Activated CD4-positive, CD25-positive, alpha-beta regulatory T cell treated with anti-CD3 and anti-CD28 coated beads, Interleukin-2, amount 50 U/mL, for 72 hours (primary cell): ENCODE data around the gene ST6GALNAC5.

Source experiments
- DNase-seq: peaks from one replicate; pipeline ENCODE4 v3.0.0; 2021

Gene ST6GALNAC5

DNA sequence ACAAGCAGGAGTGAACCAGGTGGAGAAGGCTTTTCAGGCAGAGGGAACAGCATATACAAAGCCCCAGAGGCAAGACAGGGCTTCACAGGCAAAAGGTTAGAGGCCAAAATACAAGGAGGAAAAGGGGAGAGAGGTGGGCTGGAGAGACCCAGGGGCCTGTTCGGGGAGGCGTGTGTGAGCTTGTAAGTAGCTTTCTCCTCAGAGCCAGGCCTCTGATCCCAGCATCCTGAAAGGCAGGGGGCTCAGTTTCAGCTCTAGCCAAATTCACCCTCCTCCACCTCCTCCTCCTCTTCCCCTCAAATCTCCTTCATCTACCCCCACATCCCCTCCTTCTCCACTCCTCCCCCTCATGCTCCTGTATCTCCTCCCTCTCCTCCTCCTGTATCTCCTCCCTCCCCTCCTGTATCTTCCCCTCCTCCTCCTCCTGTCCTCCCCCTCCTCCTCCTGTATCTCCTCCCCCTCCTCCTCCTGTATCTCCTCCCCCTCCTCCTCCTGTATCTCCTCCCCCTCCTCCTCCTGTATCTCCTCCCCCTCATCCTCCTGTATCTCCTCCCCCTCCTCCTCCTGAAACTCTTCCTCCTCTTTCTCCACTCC is 148.6 kb downstream of the ST6GALNAC5 start:
- no peak for DNase-seq

DNA sequence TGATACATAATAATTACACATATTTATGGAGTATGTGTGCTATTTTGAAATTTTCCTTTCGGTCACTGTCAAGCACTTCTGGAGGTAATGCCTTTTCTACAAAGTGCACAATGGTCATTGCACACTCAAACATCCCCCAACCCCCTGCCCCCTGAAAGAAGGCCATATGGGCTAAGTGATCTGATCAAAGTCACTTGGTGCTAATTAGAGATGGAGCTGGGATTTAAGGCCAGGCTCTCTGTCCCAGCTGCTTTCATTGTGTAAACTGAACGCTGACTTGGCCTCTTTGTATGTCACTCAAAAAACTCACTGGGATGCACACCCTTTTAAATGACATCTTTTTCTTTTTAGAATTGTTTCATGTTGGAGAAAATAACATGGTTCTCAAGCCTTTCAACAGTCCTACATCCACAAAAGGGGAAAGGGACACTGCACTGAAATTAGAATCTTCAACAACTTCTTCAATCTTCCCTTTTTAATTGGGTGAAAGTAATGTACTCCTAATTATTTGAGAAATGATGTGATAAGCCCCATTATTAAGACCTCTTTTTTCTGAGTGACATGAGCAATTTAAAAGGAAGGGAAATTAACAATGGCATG is 149.2 kb downstream of the ST6GALNAC5 start:
- DNase-seq: no peak

DNA sequence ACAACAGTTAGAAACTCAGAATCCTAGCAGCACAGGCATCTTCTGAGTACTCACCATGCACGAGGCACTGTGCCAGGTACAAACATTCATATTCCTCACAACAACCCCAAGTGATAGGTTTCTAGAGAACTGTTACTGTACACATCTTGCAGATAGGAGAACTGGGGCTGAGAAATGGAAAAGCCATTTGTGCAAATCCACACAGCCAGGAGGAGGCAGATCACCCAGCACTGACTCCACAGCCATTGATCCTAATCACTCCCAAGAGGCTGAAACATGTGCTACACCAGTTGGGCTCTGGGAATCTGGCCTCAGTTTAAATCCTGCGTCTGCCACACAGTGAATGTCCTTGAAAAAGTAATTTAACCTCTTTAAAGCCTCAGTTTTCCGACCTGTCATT is 151.0 kb downstream of the ST6GALNAC5 start:
- no peak for DNase-seq

DNA sequence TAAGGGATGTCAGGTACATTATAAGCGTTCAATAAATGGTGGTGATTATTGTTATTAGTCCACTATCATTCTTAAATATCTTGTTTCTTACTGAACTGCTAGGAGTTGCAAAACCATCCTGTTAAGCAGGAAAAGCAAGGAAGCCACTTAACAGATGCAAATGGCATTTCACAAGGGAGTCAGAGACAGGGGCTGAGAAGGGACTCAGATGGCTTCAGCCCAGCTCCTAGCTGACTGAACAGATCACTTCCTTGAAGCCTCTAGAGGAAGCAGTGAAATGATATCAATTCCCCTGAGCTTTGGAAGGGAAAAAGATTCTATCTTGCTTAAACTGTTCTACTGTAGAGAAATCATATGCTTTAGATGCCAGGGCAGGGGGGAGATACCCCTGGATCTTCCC is 151.5 kb downstream of the ST6GALNAC5 start:
- no peak for DNase-seq

DNA sequence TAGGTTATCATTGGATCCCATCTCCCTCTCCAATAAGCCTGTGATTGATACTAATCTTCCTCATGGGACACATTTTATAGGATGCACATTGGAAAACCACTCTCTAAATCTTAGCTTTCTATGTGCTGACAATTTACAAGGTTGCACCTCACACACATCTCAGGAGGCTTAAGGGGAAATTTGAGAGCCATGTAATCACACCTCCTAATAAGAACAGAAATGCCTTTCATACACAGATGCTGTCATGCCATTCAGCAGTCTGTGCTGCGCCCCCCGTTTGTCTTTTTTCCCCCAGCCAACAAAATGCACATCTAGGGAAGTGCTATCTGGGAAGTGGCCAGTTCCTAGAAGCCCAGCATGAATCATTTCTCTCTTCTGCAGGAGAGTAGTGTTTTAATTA is 154.5 kb downstream of the ST6GALNAC5 start:
- no peak for DNase-seq

DNA sequence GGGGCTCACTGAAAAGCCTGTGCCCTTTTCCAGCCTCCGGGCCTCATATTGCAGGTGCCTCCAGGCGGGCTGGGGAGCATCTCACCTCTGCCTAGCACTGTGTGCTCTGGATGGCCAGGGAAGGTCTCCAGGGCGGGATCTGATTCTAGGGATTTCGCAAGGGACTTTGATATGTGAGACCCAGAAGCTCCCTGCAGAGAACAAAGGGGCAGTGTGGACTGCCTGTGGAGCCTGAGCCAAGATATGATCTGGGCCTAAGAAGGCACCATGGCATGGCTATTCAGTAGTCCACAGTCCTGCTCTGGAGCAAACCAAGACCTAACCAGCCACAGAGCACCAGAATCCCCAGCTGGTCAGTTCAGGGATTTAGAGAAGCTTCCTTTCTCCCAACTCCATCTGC is 157.2 kb downstream of the ST6GALNAC5 start:
- no peak for DNase-seq

DNA sequence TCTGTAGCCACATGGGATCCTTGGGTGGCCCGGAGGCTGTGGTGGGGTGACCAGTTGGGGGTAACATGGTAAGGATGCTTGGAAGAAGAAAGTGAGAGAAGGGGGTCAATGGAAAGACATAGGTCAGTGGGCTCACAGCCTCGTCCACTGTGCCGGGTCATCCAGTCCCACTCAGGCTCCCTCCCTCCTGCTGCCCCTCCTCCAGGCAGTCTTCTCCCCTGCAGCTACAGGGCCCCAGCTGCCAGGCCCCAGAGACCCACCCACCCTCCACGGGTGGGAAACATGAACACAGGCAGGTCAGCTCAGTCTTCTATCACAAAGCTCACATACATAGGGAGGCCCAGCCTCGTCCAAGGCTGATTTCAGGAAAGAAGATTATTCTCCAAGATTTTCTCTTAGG is 158.3 kb downstream of the ST6GALNAC5 start:
- DNase-seq: no peak

DNA sequence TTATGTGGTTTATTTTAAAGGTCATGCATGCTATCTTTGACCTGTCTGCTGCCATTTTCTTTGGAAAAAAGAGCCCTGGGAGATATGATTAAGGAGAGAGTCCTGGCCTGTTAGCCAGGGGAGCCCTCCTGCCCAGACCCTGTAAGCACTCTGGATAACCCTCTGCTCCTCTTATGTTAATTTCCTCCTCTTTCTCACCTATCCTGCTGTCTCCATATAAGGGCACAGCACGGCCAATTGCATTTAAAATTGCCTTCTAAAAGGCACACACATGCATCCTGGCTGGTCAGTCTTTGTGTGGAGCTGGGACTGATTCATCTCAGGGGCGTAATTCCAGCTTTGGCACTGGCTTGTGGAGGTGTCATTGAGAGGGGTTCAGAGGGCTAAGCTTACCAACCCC is 158.9 kb downstream of the ST6GALNAC5 start:
- no peak for DNase-seq

DNA sequence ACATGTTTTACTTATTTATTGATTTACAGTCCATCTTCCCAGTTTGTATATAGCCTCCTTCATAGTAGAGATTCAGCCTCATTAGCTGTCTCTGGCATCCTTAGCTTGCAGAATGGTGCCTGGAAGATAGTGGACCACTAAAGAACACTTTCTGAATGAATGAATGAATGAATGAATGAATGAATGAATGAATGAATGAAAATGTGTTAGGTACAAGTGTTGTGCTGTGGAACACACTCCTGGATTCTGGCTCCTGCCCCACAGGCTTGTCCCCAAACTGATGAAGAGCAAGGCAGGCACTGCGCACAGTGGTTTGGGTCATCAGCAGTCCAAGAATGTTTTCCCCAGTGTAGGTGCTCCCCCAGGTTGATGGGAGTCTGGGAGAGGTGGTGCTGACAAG is 159.4 kb downstream of the ST6GALNAC5 start:
- no peak for DNase-seq

DNA sequence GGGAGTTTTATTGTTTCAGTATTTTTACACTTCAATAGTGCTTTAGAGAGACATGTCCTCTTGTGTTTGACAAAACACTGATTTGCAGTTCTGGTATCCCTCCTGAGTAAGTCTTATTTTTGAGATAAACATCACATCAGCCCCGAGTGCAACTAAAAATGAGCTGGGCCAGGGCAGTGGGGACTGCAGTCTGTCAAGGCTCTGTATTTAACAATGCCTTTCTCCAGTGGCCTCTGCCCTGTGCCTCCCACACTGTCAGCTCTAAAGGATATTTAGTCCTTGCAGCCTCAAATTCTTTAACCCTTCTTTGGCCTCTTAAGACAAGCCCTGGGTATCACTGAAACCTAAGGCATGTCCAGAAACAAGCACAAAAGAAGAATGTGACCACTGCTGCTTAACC is 160.6 kb downstream of the ST6GALNAC5 start:
- DNase-seq: no peak

DNA sequence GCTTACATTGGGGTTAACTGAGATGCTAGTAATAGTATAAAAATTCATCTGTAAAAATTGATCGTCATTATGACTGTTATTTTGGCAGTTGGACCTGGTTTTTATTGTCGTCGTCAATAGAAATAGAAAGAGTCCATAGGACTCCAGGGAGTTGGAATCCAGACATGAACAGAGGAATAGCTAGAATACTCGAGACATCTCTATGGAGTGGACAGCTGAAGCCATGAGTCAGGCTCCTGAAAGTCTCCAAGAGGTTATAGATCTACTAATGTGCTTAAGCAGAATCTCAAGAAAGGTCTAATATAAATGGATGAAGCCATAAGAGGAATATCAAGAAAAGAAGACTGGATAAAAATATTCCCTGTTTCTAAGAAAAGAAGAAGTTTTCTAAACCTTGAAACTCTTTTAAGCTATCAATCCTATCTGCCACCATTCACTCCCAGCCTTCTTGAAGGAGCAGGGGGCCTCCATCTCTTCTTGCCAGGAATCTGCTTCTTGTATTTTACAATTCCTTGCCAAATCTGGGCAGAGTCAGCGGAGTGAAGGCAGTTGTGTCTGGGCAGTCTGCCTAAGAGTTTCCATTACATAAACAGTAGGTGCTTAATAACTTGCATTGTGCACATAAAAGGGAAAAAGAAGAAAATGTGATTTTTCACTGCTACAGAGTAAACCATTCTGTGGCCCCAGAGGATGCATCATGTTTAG is 163.3 kb downstream of the ST6GALNAC5 start:
- DNase-seq: no peak

DNA sequence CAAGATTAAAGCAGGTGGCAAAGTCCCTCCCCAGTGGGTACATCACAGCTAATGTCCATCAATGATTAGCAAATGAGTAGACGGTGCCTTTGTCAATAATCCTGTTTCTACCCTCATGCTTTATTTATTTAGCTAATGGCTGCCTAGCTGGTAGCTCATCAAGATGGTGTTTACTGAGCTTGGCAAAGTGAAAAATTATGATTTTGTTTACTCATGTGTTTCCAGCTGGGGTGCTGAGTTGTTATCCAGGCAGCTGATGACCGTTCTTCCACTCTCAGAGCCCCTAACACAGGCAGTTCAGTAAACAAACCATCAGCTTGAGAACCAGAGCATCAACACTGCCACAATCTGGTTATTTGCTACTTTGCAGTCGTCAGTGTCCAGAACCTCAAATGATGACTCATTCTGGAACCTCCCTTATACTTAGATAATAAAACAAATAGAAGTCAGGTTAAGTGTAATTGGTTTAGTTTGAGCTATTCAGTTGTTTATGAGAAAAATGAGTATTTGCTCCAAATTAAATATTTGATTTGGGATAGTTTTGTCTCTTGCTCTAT is 163.9 kb downstream of the ST6GALNAC5 start:
- DNase-seq: no peak

DNA sequence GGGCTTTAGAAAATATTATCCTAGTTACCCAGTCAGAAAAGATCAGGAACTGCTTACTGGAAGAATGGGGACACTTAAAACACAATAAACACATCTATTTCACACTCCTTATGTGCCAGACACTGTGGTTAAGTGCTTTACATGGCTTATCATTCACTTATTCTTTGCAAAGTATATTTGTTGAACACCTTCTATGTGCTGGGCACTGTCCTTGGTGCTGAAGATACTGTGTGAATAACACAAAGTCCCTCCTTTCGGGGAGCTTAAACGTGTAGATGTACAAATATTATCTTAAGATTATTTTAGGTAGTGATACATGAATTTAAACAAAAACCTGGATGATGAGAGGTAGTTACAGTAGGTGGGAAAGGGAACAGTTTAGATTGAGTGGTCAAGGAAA is 169.3 kb downstream of the ST6GALNAC5 start:
- no peak for DNase-seq

DNA sequence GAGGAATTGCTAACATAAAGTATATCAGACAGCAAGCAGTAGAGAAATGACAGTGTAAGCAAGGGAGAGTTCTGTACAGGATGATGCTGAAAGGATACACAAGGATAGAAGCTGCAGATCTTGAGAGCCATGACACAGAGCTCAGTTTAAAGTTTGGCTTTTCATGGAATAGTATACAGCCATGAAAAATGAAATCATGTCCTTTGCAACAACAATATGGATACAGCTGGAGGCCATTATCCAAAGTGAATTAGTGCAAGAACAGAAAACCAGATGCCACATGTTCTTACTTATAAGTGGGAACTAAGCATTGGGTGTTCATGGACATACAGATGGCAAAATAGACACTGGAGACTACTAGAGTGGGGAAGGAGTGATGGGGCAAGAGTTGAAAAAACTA is 169.8 kb downstream of the ST6GALNAC5 start:
- no peak for DNase-seq

DNA sequence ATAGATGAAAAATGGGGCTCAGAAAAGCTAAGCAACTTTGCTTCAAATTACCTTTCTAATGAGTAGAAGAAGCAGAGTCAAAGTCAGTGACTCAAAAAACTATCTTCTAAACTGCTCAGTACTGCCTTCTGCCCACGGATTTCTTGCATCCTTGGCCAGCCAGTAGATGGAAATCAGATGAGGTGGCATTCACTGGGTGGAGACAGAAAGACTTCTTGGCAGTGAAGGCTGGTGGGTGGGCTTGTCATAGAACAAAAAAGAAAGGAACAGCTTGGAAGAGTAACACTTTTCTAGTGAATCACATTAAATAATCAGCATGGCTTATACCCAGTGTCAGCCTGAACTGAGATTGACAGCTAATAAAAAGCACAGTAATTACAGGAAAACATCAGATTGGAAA is 170.7 kb downstream of the ST6GALNAC5 start:
- DNase-seq: no peak

DNA sequence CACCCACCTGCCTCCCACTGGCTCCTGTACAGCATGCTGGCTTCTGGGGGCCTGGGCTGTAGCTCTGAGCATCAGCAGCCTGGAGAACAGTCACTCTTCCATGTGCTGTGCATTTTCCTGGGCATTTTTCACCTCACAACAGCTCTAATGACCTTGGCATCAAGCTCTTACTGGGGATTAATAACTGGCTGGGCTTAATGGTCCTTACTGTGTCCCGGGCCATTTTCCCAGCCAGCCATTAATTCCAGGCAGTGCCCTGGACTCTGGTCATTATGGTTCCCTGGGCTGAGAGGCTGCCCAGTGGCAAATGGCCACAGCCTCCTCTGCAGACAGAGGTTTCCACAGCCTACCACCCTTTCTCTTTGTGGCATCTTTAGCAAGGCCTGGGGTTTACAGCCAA is 171.8 kb downstream of the ST6GALNAC5 start:
- no peak for DNase-seq

DNA sequence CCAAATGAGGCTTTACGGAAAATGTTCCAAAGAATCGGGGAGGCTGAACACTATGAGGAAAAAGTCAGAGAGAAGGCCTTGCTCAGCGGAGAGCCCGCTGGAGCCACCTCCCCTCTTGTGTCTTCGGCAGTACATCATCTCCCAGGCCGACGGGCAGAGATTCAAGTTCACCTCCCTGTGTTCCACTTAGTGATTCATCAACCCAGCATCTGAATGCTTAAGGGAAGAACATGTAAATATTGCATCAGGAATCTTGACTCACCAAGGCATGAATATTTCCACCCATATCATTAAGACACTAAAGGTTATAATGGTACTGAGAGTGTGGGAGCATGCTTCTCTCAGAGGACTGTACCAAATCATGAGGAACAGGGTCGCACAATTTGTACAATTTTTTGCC is 172.5 kb downstream of the ST6GALNAC5 start:
- no peak for DNase-seq

DNA sequence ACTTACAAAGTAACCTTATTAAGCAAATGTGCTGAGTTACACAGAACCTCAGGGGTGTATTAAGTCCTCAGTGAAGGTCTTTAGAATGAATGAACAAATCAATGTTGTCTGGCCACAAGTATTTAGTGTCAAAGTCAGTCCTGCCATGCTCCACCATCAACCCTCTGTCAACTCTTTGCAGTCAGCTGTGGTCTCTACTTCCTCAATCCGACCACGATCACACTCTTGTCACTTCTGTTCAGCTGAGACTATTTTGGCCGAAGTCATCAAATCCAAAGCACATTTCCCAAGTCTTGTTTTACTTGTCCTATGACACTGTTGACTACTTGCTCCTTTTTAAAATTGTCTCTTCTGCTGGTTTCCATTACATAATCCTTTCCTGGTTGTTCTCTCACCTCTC is 173.5 kb downstream of the ST6GALNAC5 start:
- no peak for DNase-seq

DNA sequence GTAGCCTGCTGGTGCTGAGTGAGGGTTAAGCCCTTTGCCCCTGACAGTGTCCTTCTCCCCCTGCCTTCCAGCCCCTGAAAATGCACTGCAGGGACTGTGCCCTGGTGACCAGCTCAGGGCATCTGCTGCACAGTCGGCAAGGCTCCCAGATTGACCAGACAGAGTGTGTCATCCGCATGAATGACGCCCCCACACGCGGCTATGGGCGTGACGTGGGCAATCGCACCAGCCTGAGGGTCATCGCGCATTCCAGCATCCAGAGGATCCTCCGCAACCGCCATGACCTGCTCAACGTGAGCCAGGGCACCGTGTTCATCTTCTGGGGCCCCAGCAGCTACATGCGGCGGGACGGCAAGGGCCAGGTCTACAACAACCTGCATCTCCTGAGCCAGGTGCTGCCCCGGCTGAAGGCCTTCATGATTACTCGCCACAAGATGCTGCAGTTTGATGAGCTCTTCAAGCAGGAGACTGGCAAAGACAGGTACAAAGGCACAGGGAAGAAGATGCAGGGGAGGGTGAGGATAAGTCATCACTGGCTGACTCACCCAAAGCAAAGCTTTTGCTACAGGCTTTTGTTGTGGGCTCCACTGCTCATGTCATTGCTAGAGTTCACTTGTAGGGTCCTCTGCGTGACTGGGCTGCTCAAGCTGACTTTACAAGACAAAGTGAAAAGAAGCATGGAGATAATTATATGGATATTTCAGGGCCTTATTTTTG is 177.0 kb downstream of the ST6GALNAC5 start:
- no peak for DNase-seq

DNA sequence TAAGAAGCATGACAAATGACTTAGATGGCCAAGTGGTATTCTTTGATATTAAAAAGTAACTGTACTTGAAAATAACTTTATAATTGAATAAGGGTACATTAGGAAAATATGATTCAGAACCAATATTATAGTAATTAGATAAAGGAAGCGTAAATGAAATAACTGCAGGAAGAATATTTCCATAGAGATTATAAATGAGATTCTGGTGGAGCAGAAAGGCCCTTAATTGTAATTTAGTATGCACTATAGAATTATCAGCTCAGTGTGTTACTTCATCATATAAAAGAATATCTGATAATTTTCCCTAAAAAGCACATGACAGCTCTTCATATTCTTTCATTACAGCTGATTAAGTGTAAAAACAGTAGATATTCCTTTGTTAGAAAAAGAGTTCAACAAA is 180.3 kb downstream of the ST6GALNAC5 start:
- DNase-seq: no peak

DNA sequence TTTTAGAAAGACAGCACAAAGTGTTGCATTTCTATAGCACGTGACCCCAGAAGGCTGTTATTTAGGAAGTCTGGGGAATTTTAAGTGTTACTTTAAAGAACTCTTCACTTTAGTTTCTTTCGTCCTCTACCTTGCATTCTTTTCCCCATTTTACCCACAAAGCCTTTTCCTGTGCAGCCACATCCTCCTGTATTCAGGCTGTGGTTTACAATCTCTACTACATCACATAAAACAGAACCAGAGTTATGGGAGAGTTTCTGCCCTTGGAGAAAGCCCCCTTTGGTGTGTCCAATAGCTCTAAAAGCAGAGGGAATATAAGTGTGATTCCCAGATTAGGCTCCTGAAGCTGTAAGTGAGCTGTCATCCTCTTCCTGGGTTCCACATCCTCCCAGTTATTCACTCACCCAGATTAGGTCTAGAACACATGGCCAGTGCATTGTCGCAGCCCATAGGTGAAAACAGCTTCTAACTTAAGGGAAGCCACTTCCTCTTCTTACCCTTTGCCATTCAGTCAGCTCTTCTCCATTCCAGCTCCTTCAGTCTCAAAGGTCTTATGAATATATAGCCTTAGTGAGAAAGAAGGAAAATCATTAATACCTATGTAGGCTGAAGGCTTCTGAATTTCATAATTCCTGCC is 180.8 kb downstream of the ST6GALNAC5 start:
- no peak for DNase-seq

DNA sequence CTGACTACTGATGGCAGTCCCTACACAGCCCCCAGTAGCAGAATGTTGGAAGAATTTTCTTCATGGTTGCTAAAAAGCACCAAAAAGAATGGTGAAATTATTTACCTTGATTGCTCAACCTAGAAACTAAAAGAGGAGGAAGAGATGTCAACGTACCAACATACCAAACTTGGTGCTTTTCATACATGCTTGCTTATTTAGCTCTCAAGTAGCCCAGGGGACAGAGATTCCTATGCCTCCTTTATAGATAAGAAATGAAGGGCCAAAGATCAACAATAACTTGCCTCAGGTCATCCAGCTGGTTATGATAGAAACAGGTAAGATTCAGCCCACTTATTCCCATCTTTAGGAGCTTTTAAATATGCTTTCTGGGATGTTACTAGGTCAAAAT is 181.3 kb downstream of the ST6GALNAC5 start:
- DNase-seq: no peak

DNA sequence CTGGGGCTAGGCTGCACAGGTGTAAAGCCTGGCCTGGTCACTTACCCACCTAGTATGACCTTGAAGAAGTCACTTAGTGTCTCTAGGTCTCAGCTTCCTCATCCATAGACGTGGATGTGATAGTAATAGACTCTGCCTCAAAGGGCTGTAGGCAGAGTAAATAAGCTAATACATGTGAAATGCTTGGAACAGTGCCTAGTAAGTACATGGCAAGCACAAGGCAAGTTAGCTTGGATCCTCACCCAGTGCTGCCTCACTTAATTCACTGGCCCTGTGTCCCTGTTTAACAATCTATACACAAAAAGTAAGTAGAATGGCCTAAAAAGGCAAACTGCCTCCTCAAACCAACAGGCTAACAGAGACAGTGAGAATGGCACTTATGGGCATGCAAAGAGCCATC is 184.1 kb downstream of the ST6GALNAC5 start:
- no peak for DNase-seq
